LHCN-M2 (cell line): ENCODE results near the gene ZSWIM5. TPM values are rescaled to one million over a fixed set of nuclear protein-coding genes. Genes with fewer than 3 reads are reported as not detected.
A peak's percentile ranks its signal among the peaks of the same experiment; 100 is the strongest.
"Not testable (repeated sequence)": the region's sequence is repeated elsewhere in the genome, so short reads cannot be mapped to it uniquely, and the experiment has no call there.

ENCODE experiments used
- DNase-seq: peaks from one replicate; pipeline ENCODE4 v3.0.0-alpha.2; 2012; ENCODE audit warnings: low read depth
- total RNA-seq: library from RNA; depleted of rRNA; stranded (reverse); fragments of >200 nt; gene quantifications from 2 replicates; pipeline ENCODE4 v1.2.3, GENCODE V29; 2014; rRNA removed

ZSWIM5 gene
- total RNA-seq, 1 experiment from 2014 or later = 0.06 TPM

GRCh38 chr1:45005761-45006160 is 200.6 kb downstream of the ZSWIM5 start:
- no peak for DNase-seq

GRCh38 chr1:45004281-45004920 is 202.0 kb downstream of the ZSWIM5 start:
- DNase-seq = no peak

- DNase-seq = no peak
Measured at GRCh38 chr1:45003741-45004140, 202.7 kb downstream of the ZSWIM5 start.

- no peak for DNase-seq
Measured at GRCh38 chr1:45002650-45003645, 203.5 kb downstream of the ZSWIM5 start.

GRCh38 chr1:45001576-45001975 is 204.8 kb downstream of the ZSWIM5 start:
- not testable (repeated sequence) for DNase-seq

- peak; percentile 4 for DNase-seq
Measured at GRCh38 chr1:45001011-45001481, 205.4 kb downstream of the ZSWIM5 start.

- no peak for DNase-seq
Measured at GRCh38 chr1:44999232-44999631, 207.2 kb downstream of the ZSWIM5 start.

- no peak for DNase-seq
Measured at GRCh38 chr1:44995467-44996238, 210.8 kb downstream of the ZSWIM5 start.

GRCh38 chr1:44994309-44994898 is 212.0 kb downstream of the ZSWIM5 start:
- no peak for DNase-seq

GRCh38 chr1:44988531-44989156 is 217.8 kb downstream of the ZSWIM5 start:
- DNase-seq = no peak

GRCh38 chr1:44985747-44986359 is 220.6 kb downstream of the ZSWIM5 start:
- no peak for DNase-seq

GRCh38 chr1:44977372-44977771 is 229.0 kb downstream of the ZSWIM5 start:
- DNase-seq = not testable (repeated sequence)

- no peak for DNase-seq
Measured at GRCh38 chr1:44976252-44976651, 230.2 kb downstream of the ZSWIM5 start.

GRCh38 chr1:44973645-44974044 is 232.8 kb downstream of the ZSWIM5 start:
- no peak for DNase-seq

GRCh38 chr1:44970317-44970716 is 236.1 kb downstream of the ZSWIM5 start:
- peak; percentile 25 for DNase-seq

Other genes with a start within 250 kb of the ZSWIM5 start
- 42.5 and 47.9 TPM in 2 replicates for gene EIF2B3, start 220.0 kb downstream of the ZSWIM5 start, total RNA-seq
- 39.2 and 40.8 TPM in 2 replicates for gene HECTD3, start 195.3 kb downstream of the ZSWIM5 start, total RNA-seq
- gene UROD, start 194.4 kb downstream of the ZSWIM5 start, total RNA-seq = 122 and 124 TPM in 2 replicates
- gene HPDL, start 120.3 kb upstream of the ZSWIM5 start, total RNA-seq = 0.23 and 0.51 TPM in 2 replicates
- 24.1 and 28.3 TPM in 2 replicates for gene TOE1, start 133.6 kb upstream of the ZSWIM5 start, total RNA-seq
- gene MUTYH, start 133.8 kb upstream of the ZSWIM5 start, total RNA-seq = 25.1 and 29.3 TPM in 2 replicates